Memory B cell (primary cell): ENCODE results near the gene FUBP3.

ENCODE experiments used
- ATAC-seq: fragments of 150-1000 bp; cut with Tn5 transposase; 2 replicates; pipeline ENCODE4 v1.10.0; 2021; ENCODE audit warnings: low read depth, mild to moderate bottlenecking, moderate library complexity
- DNase-seq, 2 donors: peaks; one replicate each; pipeline ENCODE4 v3.0.0; 2022; ENCODE audit warnings: low spot score in 2 of 2
- H3K27ac Mint-ChIP-seq: one replicate; pipeline ENCODE4 v1.8.0; 2022; ENCODE audit warnings: mild to moderate bottlenecking, moderate library complexity, mixed read lengths
- H3K27me3 Mint-ChIP-seq: one replicate; pipeline ENCODE4 v1.8.0; 2022; ENCODE audit warnings: mixed read lengths
- H3K36me3 Mint-ChIP-seq: one replicate; pipeline ENCODE4 v1.8.0; 2022; ENCODE audit warnings: mild to moderate bottlenecking, mixed read lengths
- H3K4me1 Mint-ChIP-seq: one replicate; pipeline ENCODE4 v1.8.0; 2022; ENCODE audit warnings: mixed read lengths
- H3K4me3 Mint-ChIP-seq: one replicate; pipeline ENCODE4 v1.8.0; 2022; ENCODE audit warnings: mild to moderate bottlenecking, moderate library complexity, mixed read lengths
- H3K9me3 Mint-ChIP-seq: one replicate; pipeline ENCODE4 v1.8.0; 2022; ENCODE audit warnings: mixed read lengths

Gene FUBP3

GRCh38 chr9:130576176-130576575, 3.2 kb upstream of the FUBP3 start:
- ATAC-seq (no peak), DNase-seq (no peak)
- Mint-ChIP-seq H3K36me3 (peaks cover 3% of the 10 kb centered on the region), H3K4me3 (no peak overlapping the region), H3K27me3 (no peaks in the 10 kb centered on the region), H3K9me3 (no peaks in the 10 kb centered on the region), H3K4me1 (peaks cover 17% of the 10 kb centered on the region), H3K27ac (no peak overlapping the region)

GRCh38 chr9:130579738-130580463, 524 bp downstream of the FUBP3 start:
- peak; percentile 30 for ATAC-seq

GRCh38 chr9:130581766-130582165, 2.4 kb downstream of the FUBP3 start:
- H3K4me1 Mint-ChIP-seq, result peaks cover 34% of the 10 kb centered on the region
- H3K27me3 Mint-ChIP-seq, result no peaks in the 10 kb centered on the region
- H3K36me3 Mint-ChIP-seq, result peaks cover 5% of the 10 kb centered on the region
- no peak overlapping the region for H3K4me3 Mint-ChIP-seq
- H3K9me3 Mint-ChIP-seq, result no peaks in the 10 kb centered on the region
- no peak overlapping the region for H3K27ac Mint-ChIP-seq
- DNase-seq, result no peak
- no peak for ATAC-seq

More at GRCh38 chr9:130579738-130580463, 524 bp downstream of the FUBP3 start:
- Mint-ChIP-seq H3K27me3 (no peaks in the 10 kb centered on the region), H3K4me1 (peaks cover 25% of the 10 kb centered on the region), H3K36me3 (peaks cover 5% of the 10 kb centered on the region), H3K4me3 (peak overlapping the region; percentile 88), H3K9me3 (no peaks in the 10 kb centered on the region), H3K27ac (peak overlapping the region; percentile 74)
- DNase-seq, result peak in 1 of 2 donors; percentile 46

- Mint-ChIP-seq H3K4me3 (no peak overlapping the region), H3K36me3 (peaks cover 8% of the 10 kb centered on the region), H3K9me3 (no peaks in the 10 kb centered on the region), H3K4me1 (peaks cover 36% of the 10 kb centered on the region), H3K27me3 (no peaks in the 10 kb centered on the region), H3K27ac (no peak overlapping the region)
- DNase-seq (no peak), ATAC-seq (no peak)
Measured at GRCh38 chr9:130583271-130583670, 3.9 kb downstream of the FUBP3 start.

- peaks cover 6% of the 10 kb centered on the region for H3K36me3 Mint-ChIP-seq
- DNase-seq (no peak), ATAC-seq (no peak)
- H3K27me3 Mint-ChIP-seq, result no peaks in the 10 kb centered on the region
- H3K4me3 Mint-ChIP-seq, result no peak overlapping the region
- H3K27ac Mint-ChIP-seq, result no peak overlapping the region
- no peaks in the 10 kb centered on the region for H3K9me3 Mint-ChIP-seq
- H3K4me1 Mint-ChIP-seq, result peaks cover 13% of the 10 kb centered on the region
Measured at GRCh38 chr9:130587921-130588320, 8.5 kb downstream of the FUBP3 start.

- H3K36me3 Mint-ChIP-seq, result peaks cover 11% of the 10 kb centered on the region
- H3K4me1 Mint-ChIP-seq, result peaks cover 13% of the 10 kb centered on the region
- DNase-seq (no peak), ATAC-seq (no peak)
- H3K27me3 Mint-ChIP-seq, result no peaks in the 10 kb centered on the region
- H3K4me3 Mint-ChIP-seq, result no peak overlapping the region
- H3K27ac Mint-ChIP-seq, result no peak overlapping the region
- no peaks in the 10 kb centered on the region for H3K9me3 Mint-ChIP-seq
Measured at GRCh38 chr9:130588416-130588815, 9.0 kb downstream of the FUBP3 start.

GRCh38 chr9:130589754-130590153, 10.4 kb downstream of the FUBP3 start:
- Mint-ChIP-seq H3K4me1 (peaks cover 13% of the 10 kb centered on the region), H3K9me3 (no peaks in the 10 kb centered on the region), H3K4me3 (no peak overlapping the region), H3K27ac (no peak overlapping the region), H3K27me3 (no peaks in the 10 kb centered on the region), H3K36me3 (peaks cover 14% of the 10 kb centered on the region)
- ATAC-seq, result no peak
- DNase-seq, result no peak

- Mint-ChIP-seq H3K27me3 (no peaks in the 10 kb centered on the region), H3K4me3 (no peak overlapping the region), H3K4me1 (peaks cover 12% of the 10 kb centered on the region), H3K9me3 (no peaks in the 10 kb centered on the region), H3K27ac (no peak overlapping the region), H3K36me3 (peaks cover 15% of the 10 kb centered on the region)
- ATAC-seq (no peak), DNase-seq (no peak)
Measured at GRCh38 chr9:130590305-130590704, 10.9 kb downstream of the FUBP3 start.

GRCh38 chr9:130593020-130593419, 13.6 kb downstream of the FUBP3 start:
- Mint-ChIP-seq H3K4me3 (no peak overlapping the region), H3K27me3 (no peaks in the 10 kb centered on the region), H3K36me3 (peaks cover 25% of the 10 kb centered on the region), H3K27ac (no peak overlapping the region), H3K9me3 (no peaks in the 10 kb centered on the region), H3K4me1 (peaks cover 2% of the 10 kb centered on the region)
- DNase-seq, result no peak
- no peak for ATAC-seq

- ATAC-seq, result no peak
- Mint-ChIP-seq H3K4me3 (no peak overlapping the region), H3K36me3 (peaks cover 36% of the 10 kb centered on the region), H3K4me1 (no peaks in the 10 kb centered on the region), H3K27me3 (no peaks in the 10 kb centered on the region), H3K9me3 (no peaks in the 10 kb centered on the region), H3K27ac (no peak overlapping the region)
- no peak for DNase-seq
Measured at GRCh38 chr9:130597228-130597627, 17.9 kb downstream of the FUBP3 start.

GRCh38 chr9:130598188-130598587, 18.8 kb downstream of the FUBP3 start:
- Mint-ChIP-seq H3K4me3 (no peak overlapping the region), H3K27ac (no peak overlapping the region), H3K4me1 (no peaks in the 10 kb centered on the region), H3K36me3 (peaks cover 36% of the 10 kb centered on the region), H3K9me3 (no peaks in the 10 kb centered on the region), H3K27me3 (no peaks in the 10 kb centered on the region)
- no peak for DNase-seq
- ATAC-seq, result no peak

- no peak for DNase-seq
- H3K27ac Mint-ChIP-seq, result no peak overlapping the region
- H3K9me3 Mint-ChIP-seq, result no peaks in the 10 kb centered on the region
- no peaks in the 10 kb centered on the region for H3K4me1 Mint-ChIP-seq
- no peaks in the 10 kb centered on the region for H3K27me3 Mint-ChIP-seq
- ATAC-seq, result no peak
- peaks cover 38% of the 10 kb centered on the region for H3K36me3 Mint-ChIP-seq
- H3K4me3 Mint-ChIP-seq, result no peak overlapping the region
Measured at GRCh38 chr9:130599625-130600024, 20.2 kb downstream of the FUBP3 start.

- Mint-ChIP-seq H3K9me3 (no peaks in the 10 kb centered on the region), H3K4me1 (peaks cover 5% of the 10 kb centered on the region), H3K4me3 (no peak overlapping the region), H3K27me3 (no peaks in the 10 kb centered on the region), H3K27ac (no peak overlapping the region), H3K36me3 (peaks cover 37% of the 10 kb centered on the region)
- DNase-seq (no peak), ATAC-seq (no peak)
Measured at GRCh38 chr9:130601100-130601499, 21.7 kb downstream of the FUBP3 start.

- no peak for DNase-seq
- Mint-ChIP-seq H3K27me3 (no peaks in the 10 kb centered on the region), H3K9me3 (no peaks in the 10 kb centered on the region), H3K4me1 (peaks cover 5% of the 10 kb centered on the region), H3K4me3 (no peak overlapping the region), H3K27ac (no peak overlapping the region), H3K36me3 (peaks cover 24% of the 10 kb centered on the region)
- ATAC-seq, result no peak
Measured at GRCh38 chr9:130604295-130604694, 24.9 kb downstream of the FUBP3 start.
